Natural killer cell (primary cell): ENCODE results near the gene PRKCD. TPM values are rescaled to one million over a fixed set of nuclear protein-coding genes. Genes with fewer than 3 reads are reported as not detected.

ENCODE experiments used
- ATAC-seq, 3 donors: fragments of 150-1000 bp in 2 of 3; fragments of 200-7000 bp in 1 of 3; cut with Tn5 transposase; 1 replicate in 1 of 3; 2 replicates in 2 of 3; pipeline ENCODE4 v1.10.0; 2021; ENCODE audit warnings: mild to moderate bottlenecking in 2 of 3, moderate library complexity in 2 of 3
- DNase-seq, 2 donors: peaks; one replicate each; pipeline versions ENCODE4 v3.0.0 to v3.0.0-alpha.2; 2013 to 2021; ENCODE audit warnings: mixed read lengths in 1 of 2
- H3K27ac ChIP-seq: one replicate; pipeline ENCODE4 v1.5.1; 2013; ENCODE audit warnings: mild to moderate bottlenecking, low read length
- H3K27me3 ChIP-seq: one replicate; pipeline ENCODE4 v1.6.1; 2013; ENCODE audit warnings: low read length; ENCODE audit not compliant: control insufficient read depth, insufficient read depth
- H3K36me3 ChIP-seq: one replicate; pipeline ENCODE4 v1.6.1; 2013; ENCODE audit warnings: low read length; ENCODE audit not compliant: control insufficient read depth, insufficient read depth
- H3K4me1 ChIP-seq: one replicate; pipeline ENCODE4 v1.6.1; 2013; ENCODE audit warnings: low read length; ENCODE audit not compliant: control insufficient read depth, insufficient read depth
- H3K4me3 ChIP-seq: one replicate; pipeline ENCODE4 v1.5.1; 2013; ENCODE audit warnings: low read length
- H3K9me3 ChIP-seq: one replicate; pipeline ENCODE4 v1.6.1; 2013; ENCODE audit warnings: low read length; ENCODE audit not compliant: control insufficient read depth, insufficient read depth
- H3K27ac Mint-ChIP-seq, 2 donors: one replicate each; pipeline ENCODE4 v1.8.0; 2022; ENCODE audit warnings: mild to moderate bottlenecking in 2 of 2, mixed read lengths in 2 of 2, moderate library complexity in 1 of 2
- H3K27me3 Mint-ChIP-seq, 2 donors: one replicate each; pipeline ENCODE4 v1.8.0; 2022; ENCODE audit warnings: low read depth in 2 of 2, mixed read lengths in 2 of 2
- H3K36me3 Mint-ChIP-seq: one replicate; pipeline ENCODE4 v1.8.0; 2022; ENCODE audit warnings: mixed read lengths
- H3K4me1 Mint-ChIP-seq, 2 donors: one replicate each; pipeline ENCODE4 v1.8.0; 2022; ENCODE audit warnings: mixed read lengths in 2 of 2
- H3K4me3 Mint-ChIP-seq: one replicate; pipeline ENCODE4 v1.8.0; 2022; ENCODE audit warnings: mild to moderate bottlenecking, moderate library complexity, mixed read lengths
- H3K9me3 Mint-ChIP-seq, 2 donors: one replicate each; pipeline ENCODE4 v1.8.0; 2022; ENCODE audit warnings: mixed read lengths in 2 of 2
- WGBS: methylation state at CpG from one replicate; pipeline ENCODE4 v1.1.7; 2013; ENCODE audit warnings: missing lambda C conversion rate; ENCODE audit not compliant: insufficient coverage; 5-methylcytosine and 5-hydroxymethylcytosine counted together
- intact Hi-C: fragments of 100-400 bp; cut with micrococcal nuclease; formaldehyde crosslinking; loops from one replicate; pipeline ENCODE4 v1.14.2; 2022
- total RNA-seq, 4 donors: library from RNA; stranded (reverse); fragments of 120-200 nt in 1 of 4; gene quantifications; one replicate each; pipeline versions ENCODE4 v1.2.3 to v1.2.4, GENCODE V29; 2013 to 2022
- TF ChIP-seq, protein P1 (sequence below): fragments of 200-600 bp; IDR thresholded peaks from one replicate; pipeline ENCODE4 v1.8.0; 2022; ENCODE audit warnings: antibody characterized with exemption

Gene PRKCD
- total RNA-seq, 3 donors from 2014 or later (not counting 1 experiment from before 2014, with no cell fraction given) = 31.7 to 60.0 (median 36.3) TPM

DNA sequence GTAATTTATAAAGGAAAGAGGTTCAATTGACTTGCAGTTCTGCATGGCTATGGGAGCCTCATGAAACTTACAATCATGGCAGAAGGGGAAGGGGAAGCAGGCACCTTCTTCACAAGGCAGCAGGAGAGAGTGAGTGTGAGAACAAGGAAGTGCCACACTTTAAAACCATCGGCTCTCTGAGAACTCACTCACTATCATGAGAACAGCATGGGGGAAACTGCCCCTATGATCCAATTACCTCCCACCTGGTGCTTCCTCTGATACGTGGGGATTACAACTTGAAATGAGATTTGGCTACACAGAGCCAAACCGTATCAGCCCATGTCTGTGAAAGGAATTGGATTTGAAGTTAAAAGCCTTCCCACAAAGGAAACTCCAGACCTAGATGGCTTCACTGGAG is 55.7 kb downstream of the PRKCD start:
- Mint-ChIP-seq H3K9me3 (no peaks in the 10 kb centered on the region), H3K36me3 (no peaks in the 10 kb centered on the region), H3K27me3 (no peaks in the 10 kb centered on the region), H3K4me1 (peaks cover 3 to 5% of the 10 kb centered on the region in 2 donors), H3K4me3 (no peak overlapping the region), H3K27ac (no peak overlapping the region)
- Histone ChIP-seq H3K4me3 (no peak overlapping the region), H3K36me3 (no peaks in the 10 kb centered on the region), H3K27me3 (no peaks in the 10 kb centered on the region), H3K4me1 (no peaks in the 10 kb centered on the region), H3K9me3 (no peaks in the 10 kb centered on the region), H3K27ac (no peak overlapping the region)
- WGBS = 84% methylated on average over 3 of the region's 3 CpGs
- DNase-seq (no peak), ATAC-seq (no peak)
- intact Hi-C loops = no loop called here
- TF ChIP-seq, protein P1, sequence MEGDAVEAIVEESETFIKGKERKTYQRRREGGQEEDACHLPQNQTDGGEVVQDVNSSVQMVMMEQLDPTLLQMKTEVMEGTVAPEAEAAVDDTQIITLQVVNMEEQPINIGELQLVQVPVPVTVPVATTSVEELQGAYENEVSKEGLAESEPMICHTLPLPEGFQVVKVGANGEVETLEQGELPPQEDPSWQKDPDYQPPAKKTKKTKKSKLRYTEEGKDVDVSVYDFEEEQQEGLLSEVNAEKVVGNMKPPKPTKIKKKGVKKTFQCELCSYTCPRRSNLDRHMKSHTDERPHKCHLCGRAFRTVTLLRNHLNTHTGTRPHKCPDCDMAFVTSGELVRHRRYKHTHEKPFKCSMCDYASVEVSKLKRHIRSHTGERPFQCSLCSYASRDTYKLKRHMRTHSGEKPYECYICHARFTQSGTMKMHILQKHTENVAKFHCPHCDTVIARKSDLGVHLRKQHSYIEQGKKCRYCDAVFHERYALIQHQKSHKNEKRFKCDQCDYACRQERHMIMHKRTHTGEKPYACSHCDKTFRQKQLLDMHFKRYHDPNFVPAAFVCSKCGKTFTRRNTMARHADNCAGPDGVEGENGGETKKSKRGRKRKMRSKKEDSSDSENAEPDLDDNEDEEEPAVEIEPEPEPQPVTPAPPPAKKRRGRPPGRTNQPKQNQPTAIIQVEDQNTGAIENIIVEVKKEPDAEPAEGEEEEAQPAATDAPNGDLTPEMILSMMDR = no peak

DNA sequence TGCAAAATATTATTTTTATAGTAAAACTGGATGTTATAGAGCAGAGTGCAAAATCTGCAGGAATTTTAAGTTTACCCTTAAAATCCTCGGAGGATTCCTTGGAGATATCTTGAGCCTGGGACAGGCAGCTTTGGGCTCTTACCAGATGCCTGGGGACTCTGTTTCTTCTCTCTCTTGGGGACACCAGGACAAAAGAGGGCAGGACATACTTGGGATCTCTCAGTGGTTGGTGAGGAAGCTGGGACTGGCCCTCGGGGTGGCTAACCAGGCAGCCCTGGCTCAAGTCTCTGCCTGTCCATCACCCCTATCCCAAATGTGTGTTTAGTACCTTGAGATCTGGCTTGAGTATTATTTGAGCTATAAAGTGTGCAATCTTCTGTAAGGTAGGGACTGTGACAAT is 56.2 kb downstream of the PRKCD start:
- H3K27ac ChIP-seq = no peak overlapping the region
- intact Hi-C loops = no loop called here
- H3K27me3 ChIP-seq = no peaks in the 10 kb centered on the region
- no peaks in the 10 kb centered on the region for H3K4me1 ChIP-seq
- Mint-ChIP-seq H3K9me3 (no peaks in the 10 kb centered on the region), H3K36me3 (no peaks in the 10 kb centered on the region), H3K4me3 (no peak overlapping the region), H3K27ac (no peak overlapping the region), H3K4me1 (peaks cover 3 to 5% of the 10 kb centered on the region in 2 donors), H3K27me3 (no peaks in the 10 kb centered on the region)
- no peak for DNase-seq
- TF ChIP-seq, protein P1 = no peak
- H3K4me3 ChIP-seq = no peak overlapping the region
- H3K36me3 ChIP-seq = no peaks in the 10 kb centered on the region
- WGBS = 97% methylated on average over 2 of the region's 2 CpGs
- no peak for ATAC-seq
- no peaks in the 10 kb centered on the region for H3K9me3 ChIP-seq

DNA sequence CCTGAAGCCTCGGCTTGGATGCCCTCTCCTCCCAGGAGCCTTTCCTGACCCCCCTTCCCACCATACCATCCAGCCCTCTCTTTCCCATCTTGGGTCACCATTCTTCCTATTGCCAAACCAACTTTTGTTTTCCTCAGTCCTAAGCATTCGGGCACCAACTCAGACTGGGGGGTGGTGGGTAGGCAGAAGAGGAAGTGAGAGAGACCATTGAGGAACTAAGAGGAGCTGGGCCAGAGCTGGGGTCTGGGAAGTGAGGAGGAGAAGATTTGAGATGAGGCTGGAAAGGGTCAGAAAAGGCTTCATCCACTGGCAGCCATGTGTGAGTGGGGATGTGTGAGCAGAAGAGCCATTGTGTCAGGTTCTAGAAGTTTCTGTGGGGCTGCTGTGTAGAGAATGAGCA is 57.1 kb downstream of the PRKCD start:
- H3K9me3 ChIP-seq = no peaks in the 10 kb centered on the region
- Mint-ChIP-seq H3K9me3 (no peaks in the 10 kb centered on the region), H3K27me3 (no peaks in the 10 kb centered on the region), H3K4me3 (no peak overlapping the region), H3K27ac (no peak overlapping the region), H3K36me3 (no peaks in the 10 kb centered on the region), H3K4me1 (peaks cover 3 to 5% of the 10 kb centered on the region in 2 donors)
- no peak for DNase-seq
- WGBS = 43% methylated on average over 2 of the region's 2 CpGs
- intact Hi-C loops = no loop called here
- H3K4me3 ChIP-seq = no peak overlapping the region
- H3K27ac ChIP-seq = no peak overlapping the region
- no peak for ATAC-seq
- TF ChIP-seq, protein P1 = no peak
- H3K27me3 ChIP-seq = no peaks in the 10 kb centered on the region
- H3K4me1 ChIP-seq = no peaks in the 10 kb centered on the region
- H3K36me3 ChIP-seq = no peaks in the 10 kb centered on the region

DNA sequence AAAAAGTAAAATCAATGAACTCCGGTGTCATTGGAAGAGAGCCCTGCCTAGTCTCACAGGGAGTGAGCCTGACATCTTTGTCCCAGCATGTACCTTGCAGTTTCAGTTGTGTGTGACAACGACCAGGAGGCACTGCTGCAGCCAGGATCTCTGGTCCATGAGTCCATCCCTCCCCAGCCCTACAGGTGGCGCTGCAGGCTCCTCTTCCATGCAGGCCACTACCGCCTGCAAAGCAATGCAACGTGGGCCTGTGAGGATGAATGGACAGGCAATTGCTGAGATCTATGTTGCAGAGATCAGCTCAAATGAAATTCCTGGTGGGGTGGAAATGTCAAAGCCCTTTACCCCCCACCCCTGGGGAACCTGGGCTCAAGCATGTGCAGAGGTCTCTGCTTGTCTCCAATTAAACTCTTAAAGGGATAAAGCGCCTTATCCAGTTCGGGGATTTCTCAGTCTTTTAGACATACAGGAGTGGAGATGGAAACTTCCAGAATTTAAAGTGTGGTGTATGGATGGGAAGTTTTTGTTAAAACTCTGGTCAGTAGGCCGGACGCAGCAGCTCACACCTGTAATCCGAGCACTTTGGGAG is 59.0 kb downstream of the PRKCD start:
- Histone ChIP-seq H3K4me3 (no peak overlapping the region), H3K27ac (no peak overlapping the region), H3K9me3 (no peaks in the 10 kb centered on the region), H3K27me3 (no peaks in the 10 kb centered on the region), H3K36me3 (peaks cover 10% of the 10 kb centered on the region), H3K4me1 (no peaks in the 10 kb centered on the region)
- TF ChIP-seq, protein P1 = peak; percentile 78
- no peak overlapping the region for H3K27ac Mint-ChIP-seq
- no peak overlapping the region for H3K4me3 Mint-ChIP-seq
- 48% methylated on average over 10 of the region's 10 CpGs for WGBS
- no peaks in the 10 kb centered on the region for H3K9me3 Mint-ChIP-seq
- DNase-seq = peak; percentile 66 to 84
- H3K27me3 Mint-ChIP-seq = no peaks in the 10 kb centered on the region
- H3K4me1 Mint-ChIP-seq = peaks cover 3 to 5% of the 10 kb centered on the region in 2 donors
- intact Hi-C loops = no loop called here
- H3K36me3 Mint-ChIP-seq = no peaks in the 10 kb centered on the region
- peak; percentile 89 to 96 (median 95) for ATAC-seq
